Stimulated activated CD4-positive, alpha-beta T cell treated with anti-CD3 and anti-CD28 coated beads, Interleukin-2, amount 100 ng/mL, for 48 hours (primary cell): ENCODE data around the gene MED27.
"Not testable (repeated sequence)": the region's sequence is repeated elsewhere in the genome, so short reads cannot be mapped to it uniquely, and the experiment has no call there.

Experiments
- DNase-seq, 2 donors: peaks; one replicate each; pipeline ENCODE4 v3.0.0-alpha.2; 2020

Gene MED27

GRCh38 chr9:132074736-132075135, 4.9 kb downstream of the MED27 start:
- no peak for DNase-seq

DNA sequence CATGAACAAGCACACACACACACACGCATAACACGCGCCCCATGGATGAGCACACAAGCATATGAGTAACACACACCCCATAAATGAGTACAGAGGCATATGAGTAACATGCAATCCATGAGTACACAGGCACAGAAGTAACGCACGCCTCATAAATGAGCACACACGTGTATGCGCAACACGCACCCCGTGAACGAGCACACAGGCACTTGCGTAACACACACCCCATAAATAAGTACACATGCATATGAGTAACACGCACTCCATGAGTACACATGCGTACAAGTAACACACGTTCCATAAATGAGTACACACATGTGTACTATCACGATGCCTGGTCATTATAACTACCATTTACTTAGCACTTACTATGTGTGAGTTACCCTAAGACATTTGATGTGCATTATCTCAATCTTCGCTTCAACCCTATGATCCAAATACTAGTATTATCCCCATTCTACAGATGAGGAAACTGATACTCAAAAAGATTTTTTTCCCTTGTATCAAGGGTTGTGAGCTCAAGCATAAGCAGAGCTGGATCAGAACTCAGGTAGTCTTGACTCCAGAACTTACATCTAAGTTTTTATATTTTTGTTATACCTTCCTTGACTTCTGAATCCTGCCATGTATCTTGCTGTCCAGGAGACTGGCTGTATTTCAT, 7.7 kb downstream of the MED27 start:
- no peak for DNase-seq

DNA sequence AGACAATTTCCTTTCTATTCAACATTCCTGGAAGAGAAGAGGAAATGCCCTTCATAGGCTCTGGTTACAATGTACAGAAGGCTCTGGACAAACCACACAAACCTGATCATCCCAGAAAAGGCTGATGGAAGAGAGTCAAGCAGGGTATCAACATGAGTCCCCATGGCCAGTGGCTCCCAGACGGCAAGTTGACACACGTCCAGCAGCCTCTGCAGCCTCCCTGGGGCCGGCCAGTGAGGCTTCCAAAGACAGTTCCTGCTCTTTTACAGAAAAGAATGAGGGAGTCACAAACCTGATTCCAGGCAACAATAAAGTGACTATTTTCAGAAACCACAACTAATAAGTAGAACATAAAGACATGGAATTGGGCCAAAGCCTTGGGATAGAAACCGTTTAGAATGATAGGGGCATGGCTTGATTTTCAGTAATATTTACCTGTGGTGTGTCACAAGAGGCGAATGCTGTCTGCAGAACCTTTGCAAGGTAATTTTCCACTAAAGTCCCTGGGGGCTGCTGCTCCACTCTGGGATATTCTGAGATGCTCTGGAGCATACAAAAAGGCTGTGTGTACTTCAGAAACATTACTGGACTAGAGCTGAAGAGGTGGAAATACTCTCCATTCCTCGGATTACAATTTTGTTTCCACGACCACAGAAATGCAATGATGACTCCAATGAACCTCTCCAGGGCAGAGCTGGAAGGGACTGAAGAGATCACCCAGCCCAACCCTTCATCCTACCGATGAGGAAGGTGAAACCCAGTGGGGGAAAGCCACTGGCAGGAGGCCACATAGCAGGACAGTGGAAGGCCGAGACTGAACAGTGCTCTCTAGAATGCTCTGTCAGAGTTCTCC, 10.4 kb downstream of the MED27 start:
- no peak for DNase-seq

DNA sequence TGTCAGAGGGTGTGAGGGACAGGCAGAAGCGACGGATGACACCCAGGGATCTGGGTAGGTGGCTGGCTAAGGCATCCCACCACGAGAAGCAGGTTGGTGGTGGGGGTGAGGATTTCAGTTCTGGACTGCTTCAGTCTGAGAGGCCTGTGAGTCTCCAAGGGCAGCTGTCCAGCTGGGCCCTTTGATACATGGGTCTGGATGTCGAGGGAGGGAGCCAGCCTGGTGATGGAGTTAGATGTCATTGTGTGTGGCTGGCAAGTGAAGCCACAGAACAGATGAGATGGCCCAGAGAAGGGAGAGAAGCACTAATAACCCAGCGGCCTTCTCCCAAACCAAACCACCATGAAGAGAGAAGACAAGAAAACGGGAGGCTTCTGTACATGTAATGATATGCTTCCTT, 11.1 kb downstream of the MED27 start:
- no peak for DNase-seq

- DNase-seq, result no peak
These were observed 13.2 kb downstream of the MED27 start for GRCh38 chr9:132066511-132066910.

DNA sequence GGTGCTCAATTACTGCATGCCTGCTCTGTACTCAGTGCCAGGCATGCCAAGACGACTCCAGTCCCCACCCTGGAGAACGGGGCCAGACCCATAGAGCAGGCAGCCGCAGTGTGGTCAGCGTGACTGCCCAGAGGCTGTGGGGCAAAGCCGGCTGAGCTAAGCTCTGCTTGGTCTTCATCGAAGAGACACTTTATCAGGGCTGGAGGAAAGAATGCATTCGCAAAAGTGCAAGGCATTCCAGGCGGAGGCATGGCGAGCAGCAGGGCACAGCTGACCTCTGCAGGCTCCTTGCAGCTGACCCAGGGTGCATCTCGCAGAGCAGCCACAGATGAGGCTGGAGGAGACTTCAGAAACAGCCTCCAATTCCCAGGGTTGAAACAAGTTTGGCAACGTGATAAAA, 13.6 kb downstream of the MED27 start:
- no peak for DNase-seq

DNA sequence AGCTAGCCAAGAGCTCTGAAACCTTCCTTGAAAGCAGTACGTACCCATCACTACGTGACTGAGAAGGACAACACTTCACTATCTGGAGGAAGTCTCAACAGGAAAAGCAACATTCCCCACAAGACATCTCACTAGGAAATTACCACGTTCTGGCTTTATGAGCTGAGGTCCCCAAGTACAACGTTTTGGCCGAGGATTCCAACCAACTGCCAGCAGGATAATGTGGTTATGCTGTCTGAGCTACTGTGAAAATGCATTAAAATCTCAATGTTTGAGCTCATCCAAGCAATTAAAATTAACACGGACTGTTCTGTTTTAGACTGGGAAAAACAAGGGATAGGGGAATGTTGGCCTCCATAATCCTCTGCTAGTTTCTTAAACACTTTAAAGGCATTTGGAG, 16.4 kb downstream of the MED27 start:
- DNase-seq, result no peak

GRCh38 chr9:132062806-132063205, 16.9 kb downstream of the MED27 start:
- no peak for DNase-seq

DNA sequence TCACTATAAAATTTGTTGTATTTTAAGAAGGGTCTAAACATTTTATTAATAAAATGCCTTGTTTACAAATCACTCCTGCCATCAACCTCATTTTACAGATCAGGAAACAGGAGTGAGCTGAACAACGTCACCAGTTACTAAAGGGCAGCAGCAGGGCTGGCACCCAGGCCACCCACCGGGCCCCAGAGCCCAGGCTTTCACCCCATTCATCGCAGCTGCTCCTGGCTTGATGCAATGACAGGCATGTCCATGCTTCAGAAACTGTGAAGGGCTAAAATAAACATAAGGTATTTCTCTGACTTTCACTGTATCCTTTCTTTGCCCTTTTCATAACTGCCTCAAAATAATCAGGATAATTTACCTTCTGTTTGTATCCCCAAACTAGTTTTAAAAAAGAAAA, 18.1 kb downstream of the MED27 start:
- no peak for DNase-seq

DNA sequence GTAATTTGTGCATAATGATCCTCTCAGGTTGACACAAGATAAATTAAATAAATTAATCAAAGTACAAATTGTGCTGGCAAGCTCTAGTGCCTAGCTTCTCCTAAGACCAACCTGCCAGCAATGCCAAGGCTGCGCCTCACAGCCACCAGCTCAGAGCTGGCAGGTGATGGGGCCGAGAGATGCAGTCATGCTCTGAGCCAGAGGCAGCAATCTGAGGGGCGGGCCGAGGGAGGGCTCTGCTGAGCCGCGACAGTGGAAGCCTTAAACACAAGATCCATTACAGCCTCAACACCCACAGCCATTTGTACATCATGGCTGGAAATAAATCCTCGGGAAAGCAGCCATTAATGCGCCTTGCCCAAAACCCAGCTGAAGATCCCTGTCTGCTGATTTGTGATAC, 20.3 kb downstream of the MED27 start:
- DNase-seq, result no peak

DNA sequence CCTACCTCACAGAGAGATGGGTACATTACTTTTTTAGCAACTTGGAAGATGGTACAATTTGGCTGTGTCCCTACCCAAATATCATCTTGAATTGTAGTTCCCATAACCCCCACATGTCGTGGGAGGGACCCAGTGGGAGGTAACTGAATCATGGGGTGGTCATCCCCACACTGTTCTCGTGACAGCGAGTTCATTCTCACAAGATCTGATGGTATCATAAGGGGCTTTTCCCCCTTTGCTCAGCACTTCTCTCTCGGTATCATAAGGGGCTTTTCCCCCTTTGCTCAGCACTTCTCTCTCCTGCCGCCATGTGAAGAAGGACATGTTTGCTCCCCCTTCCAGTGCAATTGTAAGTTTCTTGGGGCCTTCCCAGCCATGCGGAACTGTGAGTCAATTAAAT, 21.4 kb downstream of the MED27 start:
- DNase-seq, result not testable (repeated sequence)

DNA sequence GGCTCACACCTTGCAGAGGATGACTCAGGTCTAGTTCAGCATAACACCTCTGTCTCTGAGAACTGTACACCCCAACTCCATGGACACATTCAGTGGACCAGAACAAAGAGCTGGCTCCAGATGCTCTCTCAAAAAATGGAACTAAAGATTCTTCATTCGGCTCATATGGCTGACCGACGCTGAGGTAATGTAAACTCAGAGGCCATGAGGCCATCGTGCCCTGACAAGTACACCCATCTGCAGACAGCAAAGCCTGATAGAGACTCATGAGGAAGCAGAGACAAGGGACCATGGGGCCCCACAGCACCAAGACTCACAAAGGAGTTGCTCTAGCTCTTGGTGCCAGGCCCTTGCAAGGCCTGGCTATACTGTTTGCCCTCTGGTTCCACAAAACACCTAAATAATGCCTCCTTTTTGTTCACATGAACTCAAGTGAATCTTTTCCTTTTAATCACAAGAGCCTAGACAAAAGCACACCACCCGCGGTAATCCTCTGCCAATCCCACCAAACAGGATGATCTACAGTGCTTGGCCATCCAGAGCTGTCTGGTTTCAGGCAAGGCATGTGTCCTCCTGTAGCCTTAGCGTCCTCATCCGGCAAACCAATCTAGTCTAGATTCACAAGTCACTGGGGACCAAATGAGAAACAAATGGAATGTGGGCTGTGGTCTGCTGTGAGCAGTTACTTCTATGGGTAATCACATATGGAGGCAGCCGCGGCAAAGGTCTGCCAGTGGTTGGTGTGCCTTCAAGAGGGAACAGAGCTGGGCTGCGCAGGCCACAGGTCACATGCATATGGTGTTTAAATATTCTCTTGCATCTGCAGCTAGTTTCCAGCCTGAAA, 22.7 kb downstream of the MED27 start:
- DNase-seq, result no peak

GRCh38 chr9:132055756-132056155, 23.9 kb downstream of the MED27 start:
- DNase-seq, result no peak

DNA sequence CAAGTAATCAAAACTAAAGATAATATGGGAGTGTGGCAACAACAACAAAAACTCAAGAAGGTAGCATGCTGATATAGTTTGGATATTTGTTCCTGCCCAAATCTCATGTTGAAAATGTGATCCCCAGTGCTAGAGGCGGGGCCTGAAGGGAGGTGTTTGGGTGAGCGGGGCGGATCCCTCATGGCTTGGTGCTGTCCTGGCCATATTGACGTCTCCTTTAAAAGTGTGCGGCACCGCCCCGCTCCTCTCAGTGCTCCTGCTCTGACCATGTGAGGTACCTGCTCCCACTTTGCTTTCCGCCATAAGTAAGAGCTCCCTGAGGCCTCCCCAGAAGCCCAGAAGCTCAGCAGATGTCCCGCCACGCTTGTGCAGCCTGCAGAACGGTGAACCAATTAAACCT, 25.6 kb downstream of the MED27 start:
- no peak for DNase-seq

- no peak for DNase-seq
These were observed 29.8 kb downstream of the MED27 start for GRCh38 chr9:132049900-132050299.

GRCh38 chr9:132049323-132049882, 30.3 kb downstream of the MED27 start:
- DNase-seq, result no peak

DNA sequence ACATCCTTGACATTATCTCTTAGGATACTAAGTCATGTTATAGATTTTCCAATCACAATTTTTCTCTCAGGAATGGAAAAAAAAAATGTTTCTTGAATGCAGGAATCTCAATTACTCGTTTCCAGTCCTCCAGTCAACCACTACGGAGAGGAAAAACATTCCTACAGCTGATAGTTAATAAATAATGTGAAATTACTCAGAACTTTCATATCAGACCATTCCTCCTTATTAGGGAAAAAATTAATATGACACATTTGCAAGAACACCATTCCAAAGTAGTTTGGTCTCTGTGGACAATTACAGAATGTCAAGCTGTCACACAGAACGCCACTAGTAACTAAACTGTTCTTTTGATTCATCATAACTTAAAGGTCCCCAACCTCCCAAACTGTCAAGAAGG, 31.5 kb downstream of the MED27 start:
- DNase-seq, result no peak

DNA sequence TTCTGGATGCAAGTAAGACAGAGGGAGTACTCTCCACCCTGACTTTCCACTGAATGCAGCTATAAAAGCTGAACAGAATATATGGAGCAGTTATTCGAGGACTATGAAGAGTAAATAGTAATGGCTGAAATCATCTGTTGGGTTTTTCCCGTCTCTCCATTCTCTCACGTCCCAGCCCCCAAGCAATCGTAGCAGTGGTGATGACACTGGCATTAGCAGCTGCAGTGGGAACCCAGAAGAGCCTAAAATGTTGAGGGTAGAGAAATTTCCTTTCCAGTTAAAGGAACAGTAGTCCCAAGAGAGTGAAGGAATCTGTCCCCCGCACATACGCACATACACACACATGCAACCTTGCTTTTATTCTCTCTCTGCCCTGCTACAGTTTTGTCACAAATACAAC, 33.2 kb downstream of the MED27 start:
- DNase-seq, result no peak

DNA sequence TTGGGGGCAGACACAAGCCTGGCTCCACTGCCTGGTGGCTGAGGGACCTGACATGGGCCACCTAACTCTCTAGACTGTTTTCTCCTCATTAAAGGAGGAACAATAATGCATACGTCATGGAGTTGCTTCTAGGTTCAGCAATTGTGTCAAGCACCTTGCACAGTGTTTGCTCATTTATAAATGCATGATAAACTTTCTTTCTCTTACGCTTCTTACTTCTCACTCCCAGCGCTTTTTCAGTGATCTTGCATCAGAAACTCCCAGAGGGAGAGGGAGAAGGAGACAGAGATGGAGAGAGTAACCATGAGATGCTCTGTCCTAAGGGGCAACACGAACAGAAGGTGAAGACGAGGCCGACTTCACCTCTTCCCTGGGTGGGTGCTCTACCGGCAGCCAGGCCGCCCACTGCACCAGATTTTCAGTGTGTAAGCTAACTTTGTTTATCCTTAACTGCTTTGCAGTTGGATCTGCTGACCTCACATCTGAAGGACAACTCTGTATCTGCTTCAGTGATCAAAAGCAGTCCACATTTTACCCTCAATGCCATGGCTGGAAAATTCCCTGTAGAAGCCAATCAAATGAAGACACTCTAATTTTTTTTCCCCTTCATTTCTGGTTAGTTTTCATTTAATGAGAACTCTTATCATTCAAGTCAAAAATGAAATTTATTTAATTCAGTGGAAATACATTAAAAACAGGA, 35.3 kb downstream of the MED27 start:
- DNase-seq, result no peak

GRCh38 chr9:132043708-132044107, 36.0 kb downstream of the MED27 start:
- no peak for DNase-seq

GRCh38 chr9:132042324-132042723, 37.3 kb downstream of the MED27 start:
- no peak for DNase-seq

DNA sequence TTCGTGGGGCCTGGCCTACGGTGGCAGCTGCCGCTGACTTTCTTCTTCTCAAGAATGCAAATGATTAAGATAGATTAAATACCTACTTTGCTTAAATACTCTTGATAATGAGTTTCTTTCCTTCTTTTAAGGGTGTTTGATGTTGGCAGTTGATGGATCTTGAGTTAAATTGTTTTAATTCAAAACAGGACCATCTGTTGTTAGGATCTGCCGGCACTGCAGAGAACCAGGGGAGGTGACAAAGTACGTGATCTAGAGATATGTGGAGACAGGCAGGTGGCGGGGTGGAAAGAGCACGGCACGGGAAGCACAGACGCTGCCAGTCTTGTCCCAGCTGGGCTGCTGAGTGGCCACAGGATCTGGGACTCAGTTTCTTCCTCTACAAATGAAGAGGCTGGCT, 37.9 kb downstream of the MED27 start:
- DNase-seq, result no peak

DNA sequence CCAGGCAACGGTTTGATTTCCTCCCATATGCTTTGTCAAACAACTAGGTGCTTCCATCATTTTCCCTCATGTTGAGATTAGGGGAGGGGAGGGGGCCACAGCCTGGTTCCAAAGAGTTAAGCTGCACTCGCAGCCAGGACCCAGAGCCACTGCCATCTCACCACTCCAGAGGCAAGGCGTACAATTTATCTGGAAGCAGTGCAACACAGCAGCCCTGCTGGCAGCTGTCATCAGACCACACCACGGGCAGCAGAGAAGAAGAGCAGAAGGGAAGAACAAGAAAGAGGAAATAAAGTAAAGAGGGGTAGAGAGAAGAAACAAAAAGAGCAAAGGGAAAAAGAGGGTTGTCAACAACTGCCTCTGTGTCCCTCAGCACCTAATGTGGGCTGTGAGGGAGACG, 38.9 kb downstream of the MED27 start:
- DNase-seq, result no peak
